ENCODE data around the gene KSR1. TPM values are rescaled to one million over a fixed set of nuclear protein-coding genes. Genes with fewer than 3 reads are reported as not detected.

Gene KSR1
- total RNA-seq, 1 experiment from 2014 or later: 19.1 TPM

DNA sequence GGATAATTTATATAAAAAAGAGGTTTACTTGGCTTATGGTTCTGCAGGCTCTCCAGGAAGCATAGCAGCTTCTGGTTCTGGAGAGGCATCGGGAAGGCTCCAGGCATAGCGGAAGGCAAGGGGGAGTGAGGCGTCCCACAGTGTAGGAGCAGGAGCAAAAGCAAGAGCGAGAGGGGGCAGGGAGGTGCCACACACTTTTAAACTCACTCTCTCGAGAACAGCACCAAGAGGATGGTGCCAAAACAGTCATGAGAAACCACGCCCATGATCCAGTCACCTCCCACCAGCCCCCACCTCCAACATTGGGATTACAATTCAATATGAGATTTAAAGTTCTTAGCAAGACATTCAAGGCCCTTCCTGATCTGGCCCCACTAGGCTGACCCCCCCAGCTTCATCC, 124.8 kb downstream of the KSR1 start:
- H3K9me3 ChIP-seq (ENCODE audit: insufficient read depth, low read depth): no peaks in the 10 kb centered on the region
- H3K4me1 ChIP-seq (replicated peaks; ENCODE audit: insufficient read depth): peaks cover 27% of the 10 kb centered on the region
- H2AFZ ChIP-seq: no peak overlapping the region
- TF ChIP-seq, protein P1, sequence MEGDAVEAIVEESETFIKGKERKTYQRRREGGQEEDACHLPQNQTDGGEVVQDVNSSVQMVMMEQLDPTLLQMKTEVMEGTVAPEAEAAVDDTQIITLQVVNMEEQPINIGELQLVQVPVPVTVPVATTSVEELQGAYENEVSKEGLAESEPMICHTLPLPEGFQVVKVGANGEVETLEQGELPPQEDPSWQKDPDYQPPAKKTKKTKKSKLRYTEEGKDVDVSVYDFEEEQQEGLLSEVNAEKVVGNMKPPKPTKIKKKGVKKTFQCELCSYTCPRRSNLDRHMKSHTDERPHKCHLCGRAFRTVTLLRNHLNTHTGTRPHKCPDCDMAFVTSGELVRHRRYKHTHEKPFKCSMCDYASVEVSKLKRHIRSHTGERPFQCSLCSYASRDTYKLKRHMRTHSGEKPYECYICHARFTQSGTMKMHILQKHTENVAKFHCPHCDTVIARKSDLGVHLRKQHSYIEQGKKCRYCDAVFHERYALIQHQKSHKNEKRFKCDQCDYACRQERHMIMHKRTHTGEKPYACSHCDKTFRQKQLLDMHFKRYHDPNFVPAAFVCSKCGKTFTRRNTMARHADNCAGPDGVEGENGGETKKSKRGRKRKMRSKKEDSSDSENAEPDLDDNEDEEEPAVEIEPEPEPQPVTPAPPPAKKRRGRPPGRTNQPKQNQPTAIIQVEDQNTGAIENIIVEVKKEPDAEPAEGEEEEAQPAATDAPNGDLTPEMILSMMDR (conservative IDR thresholded peaks at IDR 0.05): no peak
- no peak for TF ChIP-seq EZH2 (IDR thresholded peaks at IDR 0.05; ENCODE audit: low read depth)
- no peaks in the 10 kb centered on the region for H3K9me2 ChIP-seq (ENCODE audit: insufficient read depth)
- peaks cover 13% of the 10 kb centered on the region; the same call in 1 of the 2 replicates for H3F3A ChIP-seq (ENCODE audit: insufficient read depth, low read depth)
- no peaks in the 10 kb centered on the region for H3K27me3 ChIP-seq (ENCODE audit: insufficient read depth, low read depth)
- POLR2A ChIA-PET (ENCODE audit: unreplicated experiment): no interaction called here
- H3K79me2 ChIP-seq (ENCODE audit: low read depth): no peaks in the 10 kb centered on the region
- H3K36me3 ChIP-seq (ENCODE audit: low read depth): no peaks in the 10 kb centered on the region
- BruUV-seq (replicated peaks): no TSS peak
- DNase-seq: no peak
- H4K20me1 ChIP-seq (ENCODE audit: insufficient read depth): no peaks in the 10 kb centered on the region
- intact Hi-C loops (cut with micrococcal nuclease; ENCODE audit: unreplicated experiment): no loop called here
- H3K27ac ChIP-seq: no peak overlapping the region
- CTCF ChIA-PET: interaction anchor here (1.6 to 1.7 kb wide), 2 partner anchors 9 to 226 kb away, joined by 3 to 4 read pairs; no protein-coding TSS in a partner anchor
- H3K4me2 ChIP-seq: no peak overlapping the region; the same call in 1 of the 2 replicates
- no peak overlapping the region for H3K4me3 ChIP-seq

DNA sequence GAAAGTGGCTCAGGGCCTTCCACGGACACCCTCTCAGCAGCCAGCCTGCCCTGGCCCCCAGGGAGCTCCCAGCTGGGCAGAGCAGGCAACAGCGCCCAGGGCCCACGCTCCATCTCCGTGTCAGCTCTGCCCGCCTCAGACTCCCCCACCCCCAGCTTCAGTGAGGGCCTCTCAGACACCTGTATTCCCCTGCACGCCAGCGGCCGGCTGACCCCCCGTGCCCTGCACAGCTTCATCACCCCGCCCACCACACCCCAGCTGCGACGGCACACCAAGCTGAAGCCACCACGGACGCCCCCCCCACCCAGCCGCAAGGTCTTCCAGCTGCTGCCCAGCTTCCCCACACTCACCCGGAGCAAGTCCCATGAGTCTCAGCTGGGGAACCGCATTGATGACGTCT, 126.4 kb downstream of the KSR1 start:
- BruUV-seq (replicated peaks): no TSS peak
- no peak for TF ChIP-seq EZH2 (IDR thresholded peaks at IDR 0.05; ENCODE audit: low read depth)
- TF ChIP-seq, protein P1 (conservative IDR thresholded peaks at IDR 0.05): no peak
- no peak for DNase-seq
- H3K9me3 ChIP-seq (ENCODE audit: insufficient read depth, low read depth): no peaks in the 10 kb centered on the region
- peaks cover 10% of the 10 kb centered on the region; the same call in 1 of the 2 replicates for H3K4me1 ChIP-seq (replicated peaks; ENCODE audit: insufficient read depth)
- H3K79me2 ChIP-seq (ENCODE audit: low read depth): no peaks in the 10 kb centered on the region
- intact Hi-C loops (cut with micrococcal nuclease; ENCODE audit: unreplicated experiment): no loop called here
- no peaks in the 10 kb centered on the region for H3K27me3 ChIP-seq (ENCODE audit: insufficient read depth, low read depth)
- ChIA-PET CTCF (no interaction called here), POLR2A (ENCODE audit: unreplicated experiment) (no interaction called here)
- no peak overlapping the region for H2AFZ ChIP-seq
- H3K4me3 ChIP-seq: no peak overlapping the region
- no peaks in the 10 kb centered on the region for H3K9me2 ChIP-seq (ENCODE audit: insufficient read depth)
- H4K20me1 ChIP-seq (ENCODE audit: insufficient read depth): no peaks in the 10 kb centered on the region
- H3K36me3 ChIP-seq (ENCODE audit: low read depth): no peaks in the 10 kb centered on the region
- H3F3A ChIP-seq (ENCODE audit: insufficient read depth, low read depth): 0 out of 2 replicates have a peak, but pooled peaks cover 3% of the 10 kb centered on the region
- no peak overlapping the region for H3K4me2 ChIP-seq
- H3K27ac ChIP-seq: no peak overlapping the region

DNA sequence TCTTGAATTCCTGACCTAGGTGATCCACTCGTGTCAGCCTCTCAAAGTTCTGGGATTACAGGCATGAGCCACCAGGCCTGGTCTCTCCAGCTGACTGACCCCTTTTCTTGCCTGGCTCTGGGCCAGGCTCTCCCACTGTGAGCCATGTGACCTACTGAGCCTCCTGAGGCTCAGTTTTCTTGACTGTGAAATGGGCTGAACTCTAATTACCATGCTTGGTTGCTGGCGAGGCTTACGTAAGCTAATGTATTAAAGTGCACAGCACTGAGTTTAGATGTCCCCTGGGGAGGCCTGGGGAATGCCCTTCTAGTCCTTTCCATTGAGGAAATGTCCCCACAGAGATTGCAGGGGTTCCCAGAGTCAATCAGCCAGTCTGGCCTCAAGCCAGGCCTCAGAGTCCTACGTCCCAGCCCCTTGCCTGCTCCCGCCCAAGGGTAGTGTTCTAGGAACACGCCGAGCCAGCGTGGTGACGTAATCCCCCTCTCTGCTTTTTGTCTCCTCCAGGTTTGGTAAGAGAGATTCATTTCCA, 129.0 kb downstream of the KSR1 start:
- Histone ChIP-seq H3K36me3 (ENCODE audit: low read depth) (no peaks in the 10 kb centered on the region), H3K79me2 (ENCODE audit: low read depth) (no peaks in the 10 kb centered on the region), H2AFZ (no peak overlapping the region), H3K4me1 (replicated peaks; ENCODE audit: insufficient read depth) (peaks cover 3% of the 10 kb centered on the region; the same call in 1 of the 2 replicates), H4K20me1 (ENCODE audit: insufficient read depth) (no peaks in the 10 kb centered on the region), H3K4me2 (no peak overlapping the region), H3F3A (ENCODE audit: insufficient read depth, low read depth) (no peaks in the 10 kb centered on the region), H3K4me3 (no peak overlapping the region), H3K27me3 (ENCODE audit: insufficient read depth, low read depth) (no peaks in the 10 kb centered on the region), H3K27ac (no peak overlapping the region), H3K9me2 (ENCODE audit: insufficient read depth) (no peaks in the 10 kb centered on the region), H3K9me3 (ENCODE audit: insufficient read depth, low read depth) (no peaks in the 10 kb centered on the region)
- intact Hi-C loops (cut with micrococcal nuclease; ENCODE audit: unreplicated experiment): no loop called here
- no peak for TF ChIP-seq EZH2 (IDR thresholded peaks at IDR 0.05; ENCODE audit: low read depth)
- TF ChIP-seq, protein P1 (conservative IDR thresholded peaks at IDR 0.05): no peak
- POLR2A ChIA-PET (ENCODE audit: unreplicated experiment): no interaction called here
- DNase-seq: no peak
- CTCF ChIA-PET: no interaction called here
- no TSS peak for BruUV-seq (replicated peaks)
